ENCODE data around the gene PCDH15. TPM values are rescaled to one million over a fixed set of nuclear protein-coding genes. Genes with fewer than 3 reads are reported as not detected.

Gene PCDH15
- 10 to 100 TPM in 4 of 8 experiments, 1 to 10 TPM in 4; 2.3 to 15.7 (median 9.3) TPM for total RNA-seq

- 0 to 50% (median 13%) methylated on average over 1 to 10 of the region's 10 CpGs for WGBS, 10 experiments
- Histone ChIP-seq H3K4me3 (peak within 1 kb of the TSS in 1 of 5 donors; percentile 9), H3K4me1 (replicated peaks in 1 of 2) (peaks cover 3 to 14% of the 10 kb centered on the region in 2 donors), H3K27ac (no peak within 1 kb of the TSS)
- in situ Hi-C loops (cut with MboI; ENCODE audit: low pct_unique_long_range_greater_than_20kb in 2 of 9, low sequenced_read_pairs in 9 of 9, unreplicated experiment in 9 of 9) = no loop called here
- peak; percentile 62 to 99 (median 95) for ATAC-seq (replicated peaks in 6 of 8)
Observed at GRCh38 chr10:54800741-54801421, at the start of gene PCDH15. PCDH15 (minus strand) TSS chr10:54801231; CDS start chr10:54664262, 136,969 bp downstream.

GRCh38 chr10:54843932-54844331, 42.9 kb upstream of the PCDH15 start:
- in situ Hi-C loops (cut with MboI; ENCODE audit: low pct_unique_long_range_greater_than_20kb in 2 of 9, low sequenced_read_pairs in 9 of 9, unreplicated experiment in 9 of 9) = no loop called here
- no peak overlapping the region for H3K4me3 ChIP-seq
- H3K4me1 ChIP-seq (replicated peaks in 1 of 2) = peaks cover 0 to 8% of the 10 kb centered on the region in 2 donors
- H3K27ac ChIP-seq = no peak overlapping the region
- ATAC-seq (replicated peaks in 6 of 8) = no peak

- WGBS, 10 experiments = 0 to 100% (median 70%) methylated on average over 1 to 5 of the region's 5 CpGs
- in situ Hi-C loops (cut with MboI; ENCODE audit: low pct_unique_long_range_greater_than_20kb in 2 of 9, low sequenced_read_pairs in 9 of 9, unreplicated experiment in 9 of 9) = no loop called here
- no peak for ATAC-seq (replicated peaks in 6 of 8)
- Histone ChIP-seq H3K4me1 (replicated peaks in 1 of 2) (peaks cover 0 to 8% of the 10 kb centered on the region in 2 donors), H3K4me3 (no peak overlapping the region), H3K27ac (no peak overlapping the region)
Observed at GRCh38 chr10:54843085-54843646, 42.1 kb upstream of the PCDH15 start.

GRCh38 chr10:54837479-54837878, 36.4 kb upstream of the PCDH15 start:
- no peak for ATAC-seq (replicated peaks in 6 of 8)
- no peak overlapping the region for H3K27ac ChIP-seq
- in situ Hi-C loops (cut with MboI; ENCODE audit: low pct_unique_long_range_greater_than_20kb in 2 of 9, low sequenced_read_pairs in 9 of 9, unreplicated experiment in 9 of 9) = no loop called here
- H3K4me3 ChIP-seq = no peak overlapping the region
- no peaks in the 10 kb centered on the region for H3K4me1 ChIP-seq (replicated peaks in 1 of 2)
- 38 to 98% (median 75%) methylated on average over 1 to 5 of the region's 5 CpGs for WGBS, 10 experiments

GRCh38 chr10:54833029-54833428, 32.0 kb upstream of the PCDH15 start:
- H3K27ac ChIP-seq = no peak overlapping the region
- no peak for ATAC-seq (replicated peaks in 6 of 8)
- H3K4me1 ChIP-seq (replicated peaks in 1 of 2) = no peaks in the 10 kb centered on the region
- in situ Hi-C loops (cut with MboI; ENCODE audit: low pct_unique_long_range_greater_than_20kb in 2 of 9, low sequenced_read_pairs in 9 of 9, unreplicated experiment in 9 of 9) = no loop called here
- WGBS, 10 experiments = 20 to 82% (median 50%) methylated on average over 1 to 2 of the region's 2 CpGs; no CpG with 5 or more reads in 2 of the 10 experiments
- H3K4me3 ChIP-seq = no peak overlapping the region

- WGBS, 10 experiments = 20 to 100% (median 89%) methylated on average over 1 of the region's 1 CpG; no CpG with 5 or more reads in 1 of the 10 experiments
- no peak overlapping the region for H3K27ac ChIP-seq
- H3K4me3 ChIP-seq = no peak overlapping the region
- H3K4me1 ChIP-seq (replicated peaks in 1 of 2) = no peaks in the 10 kb centered on the region
- in situ Hi-C loops (cut with MboI; ENCODE audit: low pct_unique_long_range_greater_than_20kb in 2 of 9, low sequenced_read_pairs in 9 of 9, unreplicated experiment in 9 of 9) = no loop called here
- ATAC-seq (replicated peaks in 6 of 8) = no peak
Observed at GRCh38 chr10:54826994-54827560, 26.0 kb upstream of the PCDH15 start.

GRCh38 chr10:54815583-54815982, 14.6 kb upstream of the PCDH15 start:
- H3K4me3 ChIP-seq = no peak overlapping the region
- WGBS, 10 experiments = 0 to 100% (median 78%) methylated on average over 1 to 2 of the region's 2 CpGs
- in situ Hi-C loops (cut with MboI; ENCODE audit: low pct_unique_long_range_greater_than_20kb in 2 of 9, low sequenced_read_pairs in 9 of 9, unreplicated experiment in 9 of 9) = no loop called here
- H3K27ac ChIP-seq = no peak overlapping the region
- peaks cover 0 to 10% of the 10 kb centered on the region in 2 donors for H3K4me1 ChIP-seq (replicated peaks in 1 of 2)
- no peak for ATAC-seq (replicated peaks in 6 of 8)

- WGBS, 10 experiments = 0 to 100% (median 60%) methylated on average over 1 of the region's 1 CpG; no CpG with 5 or more reads in 2 of the 10 experiments
- no peak overlapping the region for H3K4me3 ChIP-seq
- no peak for ATAC-seq (replicated peaks in 6 of 8)
- H3K4me1 ChIP-seq (replicated peaks in 1 of 2) = peaks cover 0 to 4% of the 10 kb centered on the region in 2 donors
- no peak overlapping the region for H3K27ac ChIP-seq
- in situ Hi-C loops (cut with MboI; ENCODE audit: low pct_unique_long_range_greater_than_20kb in 2 of 9, low sequenced_read_pairs in 9 of 9, unreplicated experiment in 9 of 9) = no loop called here
Observed at GRCh38 chr10:54808186-54808935, 7.3 kb upstream of the PCDH15 start.

GRCh38 chr10:54799506-54799905, 1.5 kb downstream of the PCDH15 start:
- WGBS, 10 experiments = 67 to 86% (median 71%) methylated on average over 1 of the region's 1 CpG; no CpG with 5 or more reads in 7 of the 10 experiments
- H3K4me3 ChIP-seq = no peak overlapping the region
- in situ Hi-C loops (cut with MboI; ENCODE audit: low pct_unique_long_range_greater_than_20kb in 2 of 9, low sequenced_read_pairs in 9 of 9, unreplicated experiment in 9 of 9) = no loop called here
- H3K4me1 ChIP-seq (replicated peaks in 1 of 2) = peaks cover 3 to 14% of the 10 kb centered on the region in 2 donors
- no peak overlapping the region for H3K27ac ChIP-seq
- no peak for ATAC-seq (replicated peaks in 6 of 8)

GRCh38 chr10:54797636-54798321, 3.3 kb downstream of the PCDH15 start:
- peak; percentile 16 to 76 (median 52) for ATAC-seq (replicated peaks in 6 of 8)
- 1 to 83% (median 51%) methylated on average over 1 to 9 of the region's 9 CpGs for WGBS, 10 experiments
- H3K4me1 ChIP-seq (replicated peaks in 1 of 2) = peaks cover 3 to 14% of the 10 kb centered on the region in 2 donors
- in situ Hi-C loops (cut with MboI; ENCODE audit: low pct_unique_long_range_greater_than_20kb in 2 of 9, low sequenced_read_pairs in 9 of 9, unreplicated experiment in 9 of 9) = no loop called here
- H3K27ac ChIP-seq = no peak overlapping the region
- no peak overlapping the region for H3K4me3 ChIP-seq

GRCh38 chr10:54796881-54797280, 4.2 kb downstream of the PCDH15 start:
- 0 to 60% (median 28%) methylated on average over 1 to 3 of the region's 3 CpGs; no CpG with 5 or more reads in 2 of the 10 experiments for WGBS, 10 experiments
- no peak overlapping the region for H3K27ac ChIP-seq
- peaks cover 3 to 14% of the 10 kb centered on the region in 2 donors for H3K4me1 ChIP-seq (replicated peaks in 1 of 2)
- ATAC-seq (replicated peaks in 6 of 8) = peak in 3 of 8 experiments; percentile 59 to 65 (median 63)
- in situ Hi-C loops (cut with MboI; ENCODE audit: low pct_unique_long_range_greater_than_20kb in 2 of 9, low sequenced_read_pairs in 9 of 9, unreplicated experiment in 9 of 9) = no loop called here
- H3K4me3 ChIP-seq = no peak overlapping the region

GRCh38 chr10:54776622-54777021, 24.4 kb downstream of the PCDH15 start:
- WGBS, 10 experiments = 27 to 100% (median 83%) methylated on average over 1 to 4 of the region's 4 CpGs

More at GRCh38 chr10:54776622-54777021, 24.4 kb downstream of the PCDH15 start:
- Histone ChIP-seq H3K27ac (no peak overlapping the region), H3K4me1 (replicated peaks in 1 of 2) (peaks cover 5 to 20% of the 10 kb centered on the region in 2 donors), H3K4me3 (no peak overlapping the region)
- in situ Hi-C loops (cut with MboI; ENCODE audit: low pct_unique_long_range_greater_than_20kb in 2 of 9, low sequenced_read_pairs in 9 of 9, unreplicated experiment in 9 of 9) = no loop called here
- no peak for ATAC-seq (replicated peaks in 6 of 8)

Measured in motor neuron (in vitro differentiated cells).